HG03442 (cell line): ENCODE results near the gene ZNF610.
"Not testable (repeated sequence)": the region's sequence is repeated elsewhere in the genome, so short reads cannot be mapped to it uniquely, and the experiment has no call there.

ENCODE experiments used
- ATAC-seq: cut with Tn5 transposase; IDR thresholded peaks from one replicate; pipeline ENCODE4 v1.9.1; 2021; ENCODE audit warnings: mild to moderate bottlenecking, moderate library complexity; ENCODE audit not compliant: unreplicated experiment

ZNF610 gene

DNA sequence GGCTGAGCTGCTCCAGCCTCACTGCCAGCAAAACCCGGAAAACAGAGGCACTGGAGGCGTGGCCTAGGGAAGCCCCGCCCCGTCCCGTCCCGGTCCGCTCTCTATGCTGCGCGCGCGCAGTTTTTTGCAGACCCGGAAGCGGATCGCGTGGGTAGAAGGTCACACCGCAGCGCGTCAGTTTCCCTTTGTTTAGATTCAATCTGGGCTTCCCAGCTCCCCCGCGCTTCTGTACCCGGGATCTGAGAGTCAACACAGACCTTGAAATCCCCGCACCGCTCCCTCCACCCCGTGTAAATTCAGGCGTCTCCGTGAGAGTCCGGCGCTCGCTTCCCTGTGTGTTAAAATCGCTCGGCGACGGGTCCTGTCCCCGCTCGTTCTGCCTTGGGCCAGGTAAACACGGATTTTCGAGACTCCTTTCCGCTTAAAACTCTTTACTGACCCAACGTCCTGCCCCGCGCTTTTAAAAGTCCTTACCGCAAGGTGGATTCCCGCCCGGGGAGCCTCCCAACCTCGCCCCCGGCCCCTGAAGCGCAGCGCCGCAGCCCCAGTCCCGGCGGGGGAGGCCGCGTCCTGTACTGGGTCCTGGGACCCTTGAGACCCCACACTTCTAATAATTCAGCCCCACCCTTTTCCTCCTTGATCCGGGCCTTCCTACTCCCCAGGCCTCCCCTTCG, at the start of gene ZNF610:
TSS of gene ZNF610 (plus strand) at position 127 of the 674 bp plus-strand sequence. CDS start 12,930 bp downstream, outside the sequence.
- peak; percentile 53 for ATAC-seq

DNA sequence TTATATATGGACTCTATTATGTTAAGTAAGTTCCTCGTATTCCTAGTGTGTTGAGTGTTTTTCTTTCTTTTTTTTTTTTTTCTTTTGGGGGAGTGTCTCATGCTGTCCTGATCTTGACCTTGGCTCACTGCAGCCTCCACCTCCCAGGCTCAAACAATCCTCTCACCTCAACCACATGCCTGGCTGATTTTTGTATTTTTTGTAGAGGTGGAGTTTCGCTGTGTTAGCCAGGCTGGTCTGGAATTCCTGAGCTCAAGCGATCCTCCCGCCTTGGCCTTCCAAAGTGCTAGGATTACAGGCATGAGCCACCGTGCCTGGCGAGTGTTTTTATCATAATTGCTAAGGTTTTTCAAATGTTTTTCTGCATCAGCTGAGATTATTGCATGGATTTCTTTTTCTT, 49.8 kb upstream of the ZNF610 start:
- ATAC-seq, result no peak

DNA sequence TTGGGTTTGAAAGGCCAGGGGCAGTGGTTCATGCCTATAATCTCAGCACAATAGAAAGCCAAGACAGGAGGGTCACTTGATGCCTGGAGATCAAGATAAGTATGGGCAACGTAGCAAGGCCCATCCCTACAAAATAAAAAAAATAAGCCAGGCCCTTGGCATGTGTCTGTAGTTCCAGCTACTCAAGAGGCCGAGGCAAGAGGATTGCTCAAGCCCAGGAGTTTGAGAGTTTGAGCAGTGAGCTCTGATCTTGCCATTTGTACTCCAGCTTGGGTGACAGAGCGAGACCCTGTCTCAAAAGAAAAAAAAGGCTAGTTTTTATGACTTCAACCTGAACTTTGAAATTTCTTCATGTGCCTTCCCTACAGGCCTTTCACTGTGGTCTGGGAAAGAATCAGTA, 44.3 kb upstream of the ZNF610 start:
- ATAC-seq, result no peak

- ATAC-seq, result not testable (repeated sequence)
These were observed 43.1 kb upstream of the ZNF610 start for GRCh38 chr19:52292946-52293345.

GRCh38 chr19:52296400-52296772, 39.7 kb upstream of the ZNF610 start:
- ATAC-seq, result peak; percentile 12

DNA sequence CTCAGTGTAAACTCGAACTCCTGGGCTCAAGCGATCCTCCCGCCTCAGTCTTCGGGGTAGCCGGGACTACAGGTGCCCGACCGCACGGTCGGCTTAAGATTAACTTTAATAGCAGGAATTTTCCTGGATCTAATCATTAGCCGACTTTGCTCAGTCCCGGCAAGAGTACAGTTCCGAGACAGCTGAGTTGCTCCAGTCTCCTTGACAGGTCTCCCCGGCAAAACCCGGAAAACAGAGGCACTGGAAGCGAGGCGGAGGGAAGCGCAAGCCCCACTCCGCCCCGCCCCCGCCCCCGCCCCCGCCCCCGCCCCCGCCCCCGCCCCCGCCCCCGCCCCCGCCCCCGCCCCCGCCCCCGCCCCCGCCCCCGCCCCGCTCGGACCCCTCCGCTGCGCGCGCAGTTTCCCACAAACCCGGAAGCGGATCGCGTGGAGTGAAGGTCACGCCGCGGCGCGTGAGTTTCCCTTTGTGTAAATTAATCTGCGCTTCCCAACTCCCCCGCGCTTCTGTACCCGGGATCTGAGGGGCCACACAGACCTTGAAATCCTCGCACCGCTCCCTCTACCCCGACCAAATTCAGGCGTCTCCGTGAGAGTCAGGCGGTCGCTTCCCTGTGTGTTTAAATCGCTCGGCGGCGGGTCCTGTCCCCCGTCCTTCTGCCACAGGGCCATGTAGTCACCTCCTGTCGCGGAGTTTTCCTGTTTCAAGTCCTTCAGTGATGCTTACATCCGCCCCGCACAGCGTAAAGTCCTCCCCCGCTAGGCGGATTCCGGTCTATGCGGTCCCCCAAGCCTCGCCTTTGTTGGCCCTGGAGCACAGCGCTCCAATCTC, 39.1 kb upstream of the ZNF610 start, which contains the start of gene ZNF480:
TSS of gene ZNF480 (plus strand) at position 397 of the 828 bp plus-strand sequence. CDS start 3,244 bp downstream, outside the sequence.
- peak; percentile 45 for ATAC-seq

DNA sequence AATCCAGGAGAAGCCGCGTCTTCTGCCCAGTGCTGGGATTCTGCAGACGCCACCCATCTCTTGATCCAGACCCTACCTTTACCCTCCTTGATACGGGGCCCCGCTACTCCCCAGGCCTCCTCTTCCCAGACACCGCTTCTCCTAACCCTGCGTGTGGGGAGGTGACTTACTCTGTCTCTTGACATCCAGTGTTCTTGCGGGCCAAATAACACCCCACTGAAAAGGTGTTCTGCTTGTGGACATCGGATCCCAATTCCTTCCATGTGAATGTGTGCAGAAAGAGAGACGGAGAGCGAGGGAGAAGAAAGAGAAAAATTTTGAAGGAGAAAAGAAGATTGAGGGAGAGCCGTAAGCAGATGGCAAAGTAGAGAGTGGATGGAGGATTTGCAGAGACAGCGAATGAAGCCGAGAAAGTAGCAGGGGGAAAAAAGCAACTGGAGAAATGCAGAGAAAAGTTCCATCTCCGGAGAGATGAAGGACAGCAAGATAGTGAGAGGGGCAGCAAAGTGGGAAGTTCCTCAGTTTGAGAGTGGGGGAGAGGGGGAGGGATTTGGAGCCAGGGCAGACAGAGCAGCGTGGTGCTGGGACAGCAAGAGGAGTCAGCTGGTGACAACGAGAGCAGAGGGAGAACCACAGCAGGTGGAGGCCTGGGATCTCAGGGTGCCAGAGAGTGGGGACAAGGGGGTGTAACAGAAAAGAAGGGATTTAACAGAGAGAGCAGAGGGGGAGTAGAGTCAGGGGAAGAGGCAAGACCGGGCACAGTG, 38.3 kb upstream of the ZNF610 start:
- ATAC-seq, result no peak

DNA sequence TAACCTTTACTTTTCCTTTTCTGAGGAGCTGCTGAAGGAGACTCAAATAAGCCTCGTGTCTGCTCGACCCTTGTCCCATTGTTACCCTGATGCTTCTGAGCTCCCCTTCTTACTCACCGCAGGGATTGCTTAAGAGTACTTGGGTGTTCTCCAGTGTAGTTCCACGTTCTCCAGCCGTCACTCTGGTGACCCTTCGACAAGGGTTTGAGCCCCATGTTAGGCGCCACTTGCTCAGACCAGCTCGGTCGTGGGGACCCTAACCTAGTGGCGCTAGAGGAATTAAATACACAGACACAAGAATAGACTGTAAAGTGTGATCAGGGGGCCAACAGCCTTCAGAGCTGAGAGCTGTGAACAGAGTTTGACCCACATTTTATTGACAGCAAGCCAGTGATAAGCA, 28.8 kb upstream of the ZNF610 start:
- no peak for ATAC-seq

GRCh38 chr19:52322429-52322828, 13.6 kb upstream of the ZNF610 start:
- no peak for ATAC-seq

- ATAC-seq, result no peak
These were observed 4.3 kb upstream of the ZNF610 start for GRCh38 chr19:52331757-52332156.

GRCh38 chr19:52335768-52336116, 301 bp upstream of the ZNF610 start:
- no peak for ATAC-seq

- ATAC-seq, result no peak
These were observed 843 bp downstream of the ZNF610 start for GRCh38 chr19:52336791-52337381.

- not testable (repeated sequence) for ATAC-seq
These were observed 3.0 kb downstream of the ZNF610 start for GRCh38 chr19:52339022-52339421.

DNA sequence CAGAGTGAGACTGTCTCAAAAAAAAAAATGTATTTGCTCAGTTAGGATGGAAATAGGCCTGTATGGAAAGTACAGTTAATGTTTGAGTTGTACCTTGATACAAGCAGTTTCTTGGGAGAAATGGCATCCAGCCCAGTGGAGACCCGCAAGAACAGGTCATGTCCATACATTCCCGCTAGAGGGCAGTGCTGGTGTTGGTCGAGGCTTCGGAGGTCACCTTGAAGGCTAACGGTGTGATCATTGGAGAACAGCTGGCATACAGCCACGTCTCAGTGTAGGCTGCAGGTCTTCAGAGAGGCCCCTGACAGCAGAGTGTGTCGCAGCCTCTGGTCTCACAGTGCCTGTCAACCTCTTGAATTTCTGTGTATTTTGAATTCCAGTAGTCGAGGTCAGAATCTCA, 7.5 kb downstream of the ZNF610 start:
- ATAC-seq, result no peak

DNA sequence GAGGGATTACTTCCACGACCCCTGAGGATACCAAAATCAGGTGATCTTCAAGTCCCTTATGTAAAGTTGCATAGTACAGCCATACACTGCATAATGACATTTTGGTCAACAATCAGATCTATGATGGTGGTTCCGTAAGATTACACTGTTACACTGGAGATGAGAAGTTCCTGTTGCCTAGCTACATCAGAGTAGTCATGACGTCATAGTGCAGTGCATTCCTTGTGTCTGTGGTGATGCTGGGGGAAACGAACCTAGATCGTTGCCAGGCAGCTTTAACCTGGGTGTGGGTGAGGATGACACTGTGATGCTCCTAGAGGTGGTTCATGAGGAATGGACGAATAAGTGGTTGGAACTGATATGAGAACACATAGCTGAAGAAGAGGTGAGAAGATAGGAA, 9.1 kb downstream of the ZNF610 start:
- ATAC-seq, result no peak

GRCh38 chr19:52351512-52351911, 15.5 kb downstream of the ZNF610 start:
- no peak for ATAC-seq

DNA sequence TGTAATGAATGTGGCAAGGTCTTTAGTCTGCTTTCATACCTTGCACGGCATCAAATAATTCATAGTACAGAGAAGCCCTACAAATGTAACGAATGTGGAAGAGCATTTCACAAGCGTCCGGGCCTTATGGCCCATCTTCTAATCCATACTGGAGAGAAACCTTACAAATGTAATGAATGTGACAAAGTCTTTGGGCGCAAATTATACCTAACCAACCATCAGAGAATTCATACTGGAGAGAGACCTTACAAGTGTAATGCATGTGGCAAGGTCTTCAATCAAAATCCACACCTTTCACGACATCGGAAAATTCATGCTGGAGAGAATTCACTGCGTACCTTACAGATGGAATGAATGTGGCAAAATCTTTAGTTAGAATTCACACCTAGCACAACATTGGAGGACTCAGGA, 30.4 kb downstream of the ZNF610 start:
- no peak for ATAC-seq

DNA sequence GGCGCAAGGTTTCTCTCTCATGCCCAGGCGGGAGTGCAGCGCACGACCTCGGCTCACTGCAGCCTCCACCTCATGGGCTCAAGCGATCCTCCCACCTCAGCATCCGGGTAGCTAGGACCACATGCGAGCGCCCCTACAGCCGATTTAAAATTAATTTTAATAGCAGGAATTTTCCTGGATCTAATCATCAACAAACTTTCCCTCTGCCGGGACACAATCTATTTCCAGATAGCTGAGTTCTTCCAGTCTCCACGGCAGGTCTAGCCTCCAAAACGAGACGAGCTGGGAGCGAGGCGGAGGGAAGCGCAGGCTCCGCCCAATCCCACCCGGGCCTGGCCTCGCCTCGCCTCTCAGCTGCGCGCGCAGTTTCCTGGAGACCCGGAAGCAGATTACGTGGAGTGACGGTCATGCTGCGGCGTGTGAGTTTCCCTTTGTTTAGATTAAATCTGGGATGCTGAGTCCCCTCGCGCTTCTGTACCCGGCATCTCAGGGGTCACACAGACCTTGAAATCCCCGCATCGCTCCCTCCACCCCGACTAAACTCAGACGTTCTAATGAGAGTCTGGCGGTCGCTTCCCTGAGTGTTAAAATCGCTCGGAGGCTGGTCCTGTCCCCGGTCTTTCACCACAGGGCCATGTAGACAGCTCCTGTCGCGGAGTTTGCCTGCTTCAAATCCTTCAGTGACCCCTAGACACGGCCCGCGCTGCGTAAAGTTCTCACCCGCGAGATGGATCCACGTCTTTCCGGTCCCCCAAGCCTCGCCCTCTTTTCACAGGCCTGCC, 33.7 kb downstream of the ZNF610 start, which contains the start of gene ZNF880:
TSS of gene ZNF880 (plus strand) at position 365 of the 782 bp plus-strand sequence. CDS start at position 408, 43 bp downstream.
- ATAC-seq, result peak; percentile 63

- no peak for ATAC-seq
These were observed 34.3 kb downstream of the ZNF610 start for GRCh38 chr19:52370341-52370710.

GRCh38 chr19:52391135-52391534, 55.1 kb downstream of the ZNF610 start:
- ATAC-seq, result no peak
